Stimulated activated naive CD8-positive, alpha-beta T cell treated with anti-CD3 and anti-CD28 coated beads, Interleukin-15, Interleukin-2, amounts not matched to agents 100 ng/mL and 50 ng/mL, for 24 hours (primary cell): ENCODE data around the gene NTRK2.

ENCODE experiments used
- H3K27ac Mint-ChIP-seq: one replicate; pipeline ENCODE4 v1.8.0; 2021; ENCODE audit warnings: mild to moderate bottlenecking, mixed read lengths
- H3K27me3 Mint-ChIP-seq: one replicate; pipeline ENCODE4 v1.8.0; 2021; ENCODE audit warnings: mixed read lengths
- H3K36me3 Mint-ChIP-seq: one replicate; pipeline ENCODE4 v1.8.0; 2021; ENCODE audit warnings: low read depth, mixed read lengths
- H3K4me1 Mint-ChIP-seq: one replicate; pipeline ENCODE4 v1.8.0; 2021; ENCODE audit warnings: low read depth, mixed read lengths
- H3K4me3 Mint-ChIP-seq: one replicate; pipeline ENCODE4 v1.8.0; 2021; ENCODE audit warnings: mild to moderate bottlenecking, mixed read lengths
- H3K9me3 Mint-ChIP-seq: one replicate; pipeline ENCODE4 v1.8.0; 2021; ENCODE audit warnings: mixed read lengths

The NTRK2 gene

DNA sequence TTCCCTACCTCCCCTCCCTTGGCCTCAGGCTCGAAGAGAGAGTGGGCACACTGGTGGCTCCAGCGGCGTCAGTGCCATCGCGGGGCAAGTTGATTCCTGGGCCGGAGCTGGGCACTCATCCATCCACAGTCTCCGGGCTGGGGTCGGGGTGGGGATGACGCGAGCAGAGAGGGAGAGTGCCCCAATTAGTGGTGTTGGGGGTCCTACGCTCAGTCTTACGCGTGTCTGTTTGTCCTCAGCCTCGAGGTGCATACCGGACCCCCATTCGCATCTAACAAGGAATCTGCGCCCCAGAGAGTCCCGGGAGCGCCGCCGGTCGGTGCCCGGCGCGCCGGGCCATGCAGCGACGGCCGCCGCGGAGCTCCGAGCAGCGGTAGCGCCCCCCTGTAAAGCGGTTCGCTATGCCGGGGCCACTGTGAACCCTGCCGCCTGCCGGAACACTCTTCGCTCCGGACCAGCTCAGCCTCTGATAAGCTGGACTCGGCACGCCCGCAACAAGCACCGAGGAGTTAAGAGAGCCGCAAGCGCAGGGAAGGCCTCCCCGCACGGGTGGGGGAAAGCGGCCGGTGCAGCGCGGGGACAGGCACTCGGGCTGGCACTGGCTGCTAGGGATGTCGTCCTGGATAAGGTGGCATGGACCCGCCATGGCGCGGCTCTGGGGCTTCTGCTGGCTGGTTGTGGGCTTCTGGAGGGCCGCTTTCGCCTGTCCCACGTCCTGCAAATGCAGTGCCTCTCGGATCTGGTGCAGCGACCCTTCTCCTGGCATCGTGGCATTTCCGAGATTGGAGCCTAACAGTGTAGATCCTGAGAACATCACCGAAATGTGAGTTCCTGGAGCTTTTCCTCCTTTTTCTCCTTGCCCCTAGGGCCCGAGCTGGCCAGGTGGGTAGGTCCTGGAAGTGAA lies 861 bp downstream of the NTRK2 start:
- no peak overlapping the region for H3K4me3 Mint-ChIP-seq
- H3K36me3 Mint-ChIP-seq = no peaks in the 10 kb centered on the region
- H3K9me3 Mint-ChIP-seq = no peaks in the 10 kb centered on the region
- peaks cover 16% of the 10 kb centered on the region for H3K4me1 Mint-ChIP-seq
- H3K27me3 Mint-ChIP-seq = peaks cover 73% of the 10 kb centered on the region
- no peak overlapping the region for H3K27ac Mint-ChIP-seq

DNA sequence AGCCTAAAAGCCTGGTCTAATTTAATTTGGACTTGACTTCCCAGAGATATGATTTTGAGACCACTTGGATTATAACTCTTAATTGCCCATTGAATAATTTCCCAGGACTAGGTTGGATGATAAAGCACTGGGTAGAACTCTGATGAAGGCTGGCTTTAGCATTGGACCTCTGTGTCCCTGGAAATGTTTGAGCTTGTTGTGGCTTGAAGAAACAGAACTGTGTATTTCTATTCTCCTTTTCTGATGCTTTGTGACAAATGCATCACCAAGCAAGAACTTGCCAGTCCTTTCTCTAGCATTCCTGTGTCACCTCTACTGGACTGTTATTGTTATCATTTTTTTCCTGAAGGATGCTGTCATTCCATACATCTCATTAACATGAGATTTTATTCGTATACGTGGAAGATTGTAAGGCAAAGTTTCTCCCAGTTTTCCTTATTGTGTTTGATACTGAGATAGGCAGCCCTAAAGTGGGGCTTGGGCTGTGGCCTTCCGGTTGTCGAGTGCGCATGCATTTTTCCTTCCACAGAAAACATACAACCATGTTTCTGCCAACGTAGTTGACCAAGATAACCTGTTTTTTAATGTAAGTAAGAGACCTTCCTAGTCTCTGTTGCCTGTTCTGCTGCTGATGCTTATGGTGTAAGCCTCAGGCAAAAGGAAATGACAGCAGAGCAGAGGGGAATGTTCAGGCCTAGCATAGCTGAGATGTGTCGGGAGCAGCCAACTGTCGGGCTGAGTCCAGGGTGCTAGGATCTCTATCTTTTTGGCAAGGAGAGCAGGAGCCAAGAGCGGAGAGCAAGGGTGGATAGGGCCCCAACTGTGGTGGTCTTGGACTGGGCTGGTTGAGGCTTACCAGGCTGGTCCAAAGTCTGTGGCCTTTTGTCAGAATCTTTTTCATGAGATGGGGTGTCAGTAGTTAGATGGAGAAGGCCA lies 2.3 kb downstream of the NTRK2 start:
- Mint-ChIP-seq H3K4me1 (peaks cover 16% of the 10 kb centered on the region), H3K36me3 (no peaks in the 10 kb centered on the region), H3K4me3 (no peak overlapping the region), H3K9me3 (no peaks in the 10 kb centered on the region), H3K27me3 (peaks cover 60% of the 10 kb centered on the region), H3K27ac (no peak overlapping the region)

DNA sequence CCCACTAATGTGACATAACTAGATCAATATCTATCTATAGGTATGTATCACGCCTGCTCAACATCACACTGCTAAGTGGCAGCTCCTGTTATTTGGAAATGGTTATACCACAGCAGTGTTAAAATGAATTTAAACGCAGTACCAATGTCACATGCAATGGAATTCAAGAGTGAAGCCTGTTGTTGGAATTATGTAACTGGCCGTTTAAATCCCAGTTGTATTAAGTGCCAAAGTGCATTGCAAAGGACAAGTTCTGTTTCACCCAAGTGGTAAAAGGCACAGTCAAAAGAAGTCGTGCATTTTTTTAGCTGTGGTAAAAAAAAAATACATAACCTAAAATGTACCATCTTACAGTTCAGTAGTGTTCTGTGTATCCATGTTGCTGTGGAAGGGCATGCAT lies 4.3 kb downstream of the NTRK2 start:
- peaks cover 7% of the 10 kb centered on the region for H3K4me1 Mint-ChIP-seq
- no peak overlapping the region for H3K27ac Mint-ChIP-seq
- H3K36me3 Mint-ChIP-seq = no peaks in the 10 kb centered on the region
- H3K9me3 Mint-ChIP-seq = no peaks in the 10 kb centered on the region
- no peak overlapping the region for H3K4me3 Mint-ChIP-seq
- H3K27me3 Mint-ChIP-seq = peaks cover 46% of the 10 kb centered on the region

DNA sequence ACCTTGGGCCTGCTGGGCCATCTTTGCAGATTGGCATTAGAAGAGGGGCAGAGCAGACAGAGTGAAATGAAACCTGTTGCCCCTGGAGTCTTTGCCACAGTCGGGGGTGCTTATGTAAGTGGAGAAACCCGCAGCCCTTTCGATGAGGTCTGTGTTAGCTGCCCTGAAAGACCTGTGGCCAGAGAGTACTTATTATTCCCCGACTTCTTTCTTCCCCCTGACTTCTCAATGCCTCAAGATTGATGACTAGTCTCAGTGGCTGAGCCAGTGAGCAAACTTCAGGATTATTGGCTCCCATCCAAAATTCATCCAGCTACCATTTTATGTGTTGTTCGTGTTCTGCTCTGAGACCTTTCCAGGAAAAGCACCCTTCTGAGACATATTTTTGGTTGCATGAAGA lies 7.6 kb downstream of the NTRK2 start:
- H3K27ac Mint-ChIP-seq = no peak overlapping the region
- H3K36me3 Mint-ChIP-seq = no peaks in the 10 kb centered on the region
- peaks cover 22% of the 10 kb centered on the region for H3K27me3 Mint-ChIP-seq
- no peak overlapping the region for H3K4me3 Mint-ChIP-seq
- H3K9me3 Mint-ChIP-seq = no peaks in the 10 kb centered on the region
- H3K4me1 Mint-ChIP-seq = no peaks in the 10 kb centered on the region

DNA sequence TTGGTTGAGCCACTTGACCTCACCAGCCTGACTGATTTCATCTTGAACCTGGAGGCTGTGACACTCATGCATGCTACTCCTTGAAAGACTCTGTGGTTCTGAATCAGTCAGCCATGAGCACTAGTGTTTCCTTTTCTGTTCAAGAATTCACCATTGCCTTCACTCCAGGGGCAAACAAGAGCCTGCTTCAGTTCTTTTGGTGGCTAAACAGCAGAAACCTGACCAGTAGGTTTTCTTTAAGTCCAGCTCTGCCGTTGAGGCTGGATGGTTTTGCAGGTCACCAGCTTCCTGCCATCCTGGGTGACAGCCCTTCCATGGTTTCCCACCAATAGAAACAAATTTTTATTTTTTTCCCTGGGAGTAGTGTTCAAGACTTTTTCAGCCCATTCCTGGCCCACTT lies 10.0 kb downstream of the NTRK2 start:
- Mint-ChIP-seq H3K36me3 (no peaks in the 10 kb centered on the region), H3K4me3 (no peak overlapping the region), H3K4me1 (no peaks in the 10 kb centered on the region), H3K27me3 (peaks cover 3% of the 10 kb centered on the region), H3K27ac (no peak overlapping the region), H3K9me3 (no peaks in the 10 kb centered on the region)

DNA sequence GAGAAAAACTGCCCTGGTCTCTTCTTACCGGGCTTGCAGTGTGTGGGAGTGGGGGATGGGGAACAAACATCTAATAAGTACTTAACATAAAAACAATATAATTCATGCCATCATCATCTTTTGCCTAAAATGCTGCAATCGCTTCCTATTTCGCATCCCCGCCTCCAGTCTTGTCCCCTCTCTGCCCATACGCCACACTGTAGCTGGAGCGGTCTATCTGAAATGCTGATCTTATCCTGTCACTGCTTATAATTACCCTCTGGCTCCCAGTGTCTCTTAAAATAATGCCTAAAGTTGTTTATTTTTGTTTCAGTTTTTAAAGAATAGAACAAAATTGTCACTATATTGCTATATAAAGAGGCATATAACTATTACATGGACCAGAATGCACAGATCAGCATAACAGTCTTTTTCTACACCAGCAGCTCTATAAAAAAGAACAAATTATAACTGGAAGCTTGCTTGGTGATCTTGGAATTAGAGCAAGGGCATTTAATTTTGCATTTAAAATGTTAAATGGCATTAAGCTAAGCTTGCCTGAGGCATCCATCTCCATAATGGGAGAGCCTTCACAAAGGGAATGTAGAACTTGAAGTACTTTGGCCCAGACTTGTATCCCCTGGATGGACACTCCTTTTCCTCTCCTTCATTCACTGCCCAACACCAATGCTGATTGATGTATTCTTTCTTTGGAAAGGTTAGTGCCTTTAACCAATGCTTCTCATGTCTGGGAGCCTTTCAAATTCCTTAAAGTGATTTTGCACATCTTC lies 12.2 kb downstream of the NTRK2 start:
- Mint-ChIP-seq H3K9me3 (no peaks in the 10 kb centered on the region), H3K27ac (no peak overlapping the region), H3K4me1 (no peaks in the 10 kb centered on the region), H3K27me3 (peaks cover 6% of the 10 kb centered on the region), H3K4me3 (no peak overlapping the region), H3K36me3 (no peaks in the 10 kb centered on the region)

DNA sequence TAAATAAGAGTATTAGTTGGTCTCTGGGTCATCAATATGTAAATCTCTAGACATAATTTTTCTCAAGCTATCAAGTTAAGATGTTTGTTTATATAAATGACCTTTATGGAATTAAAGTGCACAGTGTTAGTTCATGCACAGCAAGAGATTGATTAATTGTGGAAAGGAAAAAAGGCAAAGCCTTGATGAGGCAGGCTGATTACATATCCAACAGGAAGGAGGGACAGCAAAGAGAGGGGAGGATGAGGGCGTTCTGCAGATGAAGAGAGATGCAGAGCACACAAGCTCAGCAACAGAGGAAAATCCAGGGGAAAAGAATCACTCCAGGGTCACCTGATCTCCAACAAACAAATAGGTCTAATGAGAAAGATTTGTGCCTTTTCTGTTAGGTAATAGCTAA lies 16.5 kb downstream of the NTRK2 start:
- Mint-ChIP-seq H3K27ac (no peak overlapping the region), H3K4me3 (no peak overlapping the region), H3K9me3 (no peaks in the 10 kb centered on the region), H3K27me3 (peaks cover 11% of the 10 kb centered on the region), H3K4me1 (no peaks in the 10 kb centered on the region), H3K36me3 (no peaks in the 10 kb centered on the region)

DNA sequence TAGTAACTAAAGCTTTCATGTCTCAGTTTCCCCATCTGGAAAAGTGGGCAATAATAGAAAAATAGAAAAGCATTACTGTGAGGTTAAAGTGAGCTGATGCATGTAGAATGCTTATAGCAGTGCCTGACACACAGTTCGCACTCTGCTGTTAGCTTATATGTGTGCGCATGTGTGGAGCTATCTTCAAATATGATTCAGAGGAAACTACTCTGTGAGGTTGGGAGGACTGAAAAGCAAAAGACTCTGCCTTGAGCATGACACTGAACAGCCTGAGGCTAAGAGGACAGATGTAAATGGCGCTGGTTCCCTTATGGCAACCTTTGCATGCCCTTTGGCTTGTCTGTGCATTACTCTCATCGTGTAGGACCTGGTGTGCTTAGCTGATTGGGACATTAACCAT lies 19.4 kb downstream of the NTRK2 start:
- peaks cover 8% of the 10 kb centered on the region for H3K27me3 Mint-ChIP-seq
- H3K27ac Mint-ChIP-seq = no peak overlapping the region
- no peaks in the 10 kb centered on the region for H3K9me3 Mint-ChIP-seq

DNA sequence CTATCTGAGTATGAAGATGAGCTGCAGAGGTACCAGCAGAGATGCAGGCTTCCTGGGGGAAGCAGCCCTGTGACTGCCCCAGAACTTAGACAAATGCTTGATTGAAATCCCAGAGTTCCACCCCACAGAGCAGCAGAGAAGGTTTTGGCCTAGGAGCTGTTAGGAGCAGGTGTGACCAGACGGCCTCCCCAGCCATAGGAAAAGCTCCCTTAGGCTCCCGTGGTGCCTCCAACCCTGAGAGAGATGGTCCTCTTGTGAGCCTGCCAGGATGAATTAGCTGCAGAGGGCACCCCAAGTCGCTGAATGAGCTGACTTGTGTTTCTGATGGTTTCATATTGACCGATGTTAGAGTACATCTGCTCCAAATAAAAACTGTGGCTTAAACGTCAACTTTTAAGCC lies 22.1 kb downstream of the NTRK2 start:
- H3K9me3 Mint-ChIP-seq = no peaks in the 10 kb centered on the region
- no peaks in the 10 kb centered on the region for H3K4me1 Mint-ChIP-seq
- H3K36me3 Mint-ChIP-seq = no peaks in the 10 kb centered on the region
- H3K27me3 Mint-ChIP-seq = peaks cover 5% of the 10 kb centered on the region
- no peak overlapping the region for H3K4me3 Mint-ChIP-seq
- H3K27ac Mint-ChIP-seq = no peak overlapping the region

More for the DNA sequence above, 19.4 kb downstream of the NTRK2 start:
- Mint-ChIP-seq H3K4me3 (no peak overlapping the region), H3K36me3 (no peaks in the 10 kb centered on the region), H3K4me1 (no peaks in the 10 kb centered on the region)

DNA sequence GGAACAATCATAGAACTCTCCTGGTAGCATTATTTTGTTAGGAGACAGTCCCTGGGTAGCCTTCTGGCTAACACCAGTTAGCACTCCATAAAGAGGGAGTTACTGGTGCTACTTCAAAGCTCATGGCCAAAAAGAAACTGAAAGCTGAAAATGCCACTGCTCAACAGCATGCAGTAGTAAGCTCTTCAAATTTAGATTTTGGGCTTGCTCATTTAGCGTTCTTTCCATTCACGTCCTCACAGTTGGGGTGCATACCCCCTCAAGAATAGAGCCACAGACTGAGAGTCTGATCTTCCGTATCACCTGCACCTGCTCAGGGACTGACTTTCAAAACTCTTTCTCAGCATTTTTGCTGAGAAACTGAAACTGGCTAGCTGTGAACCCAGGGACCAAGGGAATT lies 24.7 kb downstream of the NTRK2 start:
- H3K4me1 Mint-ChIP-seq = no peaks in the 10 kb centered on the region
- no peak overlapping the region for H3K27ac Mint-ChIP-seq
- peaks cover 5% of the 10 kb centered on the region for H3K27me3 Mint-ChIP-seq
- no peaks in the 10 kb centered on the region for H3K36me3 Mint-ChIP-seq
- H3K4me3 Mint-ChIP-seq = no peak overlapping the region
- H3K9me3 Mint-ChIP-seq = no peaks in the 10 kb centered on the region

DNA sequence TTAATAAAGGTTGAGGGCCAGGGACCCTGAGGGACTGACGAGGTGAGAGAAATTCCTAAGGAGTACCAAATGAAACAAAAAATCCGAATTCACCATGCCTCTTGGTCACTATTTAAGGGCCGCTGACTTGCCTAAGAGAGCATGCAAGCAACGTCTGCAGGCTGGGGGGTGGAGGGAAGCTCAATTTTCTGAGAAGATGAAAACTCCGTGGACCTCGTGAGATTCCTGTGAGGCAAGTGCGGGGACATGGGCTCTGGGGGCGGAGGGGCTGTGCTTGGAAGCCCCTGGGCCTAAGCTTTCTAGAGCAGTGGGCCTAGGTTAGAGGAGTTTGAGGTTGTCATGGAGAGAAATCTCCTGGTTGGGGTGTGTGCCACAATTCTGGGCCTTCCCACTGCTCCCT lies 27.5 kb downstream of the NTRK2 start:
- H3K4me3 Mint-ChIP-seq = no peak overlapping the region
- H3K36me3 Mint-ChIP-seq = no peaks in the 10 kb centered on the region
- H3K9me3 Mint-ChIP-seq = no peaks in the 10 kb centered on the region
- no peaks in the 10 kb centered on the region for H3K4me1 Mint-ChIP-seq
- H3K27ac Mint-ChIP-seq = no peak overlapping the region
- H3K27me3 Mint-ChIP-seq = peaks cover 5% of the 10 kb centered on the region

DNA sequence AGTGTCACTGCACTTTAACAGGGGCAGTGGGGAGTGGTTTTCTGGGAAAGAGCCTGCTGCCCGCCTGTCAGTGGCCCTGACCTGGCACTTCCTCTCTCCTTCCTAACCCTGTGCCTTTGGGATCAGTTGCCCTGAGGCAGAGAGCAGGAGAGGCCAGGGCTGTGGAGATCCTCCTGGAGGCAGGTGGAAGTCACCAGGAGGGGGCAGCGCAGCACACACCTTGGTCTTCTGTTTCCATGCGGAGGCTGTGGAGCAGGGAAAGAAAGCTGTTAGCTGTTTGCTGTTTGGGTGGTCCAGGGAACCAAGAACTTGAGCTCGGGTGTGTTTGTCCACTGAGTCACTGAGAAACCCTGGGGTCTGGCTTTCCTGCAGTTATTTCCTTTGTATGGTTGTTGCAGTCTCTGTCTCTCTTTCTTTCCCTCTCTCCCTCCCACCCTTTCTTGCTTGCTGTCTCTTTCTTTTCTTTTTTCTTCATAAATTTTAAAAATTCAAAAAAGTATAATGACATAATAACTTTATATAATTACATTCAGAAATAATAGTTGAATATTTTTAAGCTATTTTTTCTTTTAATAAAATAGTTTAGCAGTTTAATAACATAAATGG lies 28.1 kb downstream of the NTRK2 start:
- H3K9me3 Mint-ChIP-seq = no peaks in the 10 kb centered on the region
- no peak overlapping the region for H3K27ac Mint-ChIP-seq
- H3K4me3 Mint-ChIP-seq = no peak overlapping the region
- no peaks in the 10 kb centered on the region for H3K36me3 Mint-ChIP-seq
- H3K4me1 Mint-ChIP-seq = no peaks in the 10 kb centered on the region
- peaks cover 5% of the 10 kb centered on the region for H3K27me3 Mint-ChIP-seq

DNA sequence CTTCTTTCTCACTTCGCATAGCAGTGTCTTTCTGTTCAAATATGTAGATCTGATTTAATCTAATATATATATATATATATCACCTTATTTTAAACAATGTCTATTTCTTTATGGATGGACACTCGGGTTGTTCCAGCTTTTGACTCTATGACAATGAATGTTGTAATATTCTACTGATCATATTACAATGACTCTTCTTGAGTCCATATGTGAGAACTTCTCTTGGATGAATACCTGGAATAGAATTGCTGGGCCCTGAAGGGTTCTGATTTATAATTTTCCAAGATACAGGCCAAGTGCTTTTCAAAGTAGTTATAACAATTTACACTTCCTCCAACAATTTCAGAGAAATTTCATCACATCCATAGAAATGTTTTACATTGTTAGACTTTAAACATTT lies 28.8 kb downstream of the NTRK2 start:
- Mint-ChIP-seq H3K4me3 (no peak overlapping the region), H3K4me1 (no peaks in the 10 kb centered on the region), H3K27me3 (peaks cover 5% of the 10 kb centered on the region), H3K9me3 (no peaks in the 10 kb centered on the region), H3K27ac (no peak overlapping the region), H3K36me3 (no peaks in the 10 kb centered on the region)

DNA sequence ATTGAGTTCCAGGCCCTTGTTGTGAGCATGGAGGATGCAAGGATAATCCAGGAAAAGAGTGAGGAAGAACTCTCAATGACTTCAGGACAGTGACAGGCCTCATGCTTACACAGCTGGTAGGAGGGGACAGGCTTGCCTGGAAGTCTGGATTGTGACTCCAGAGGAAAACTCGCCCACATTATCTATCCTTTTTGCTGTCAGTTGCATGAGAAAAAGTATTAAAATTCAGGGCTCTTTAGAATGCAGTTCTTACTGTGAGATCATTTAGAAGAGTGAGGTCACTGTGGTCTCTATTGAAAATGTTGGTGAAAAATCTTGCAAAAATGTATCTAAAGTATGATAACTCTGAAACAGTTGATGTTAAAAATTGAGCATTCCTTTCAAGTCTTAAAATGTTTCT lies 30.5 kb downstream of the NTRK2 start:
- Mint-ChIP-seq H3K4me1 (no peaks in the 10 kb centered on the region), H3K36me3 (no peaks in the 10 kb centered on the region), H3K4me3 (no peak overlapping the region), H3K9me3 (no peaks in the 10 kb centered on the region), H3K27ac (no peak overlapping the region), H3K27me3 (peaks cover 5% of the 10 kb centered on the region)
